ENCODE data around the gene CTCF. TPM values are rescaled to one million over a fixed set of nuclear protein-coding genes. Genes with fewer than 3 reads are reported as not detected.

The CTCF gene
- total RNA-seq, 1 experiment from 2014 or later = 33.1 TPM

DNA sequence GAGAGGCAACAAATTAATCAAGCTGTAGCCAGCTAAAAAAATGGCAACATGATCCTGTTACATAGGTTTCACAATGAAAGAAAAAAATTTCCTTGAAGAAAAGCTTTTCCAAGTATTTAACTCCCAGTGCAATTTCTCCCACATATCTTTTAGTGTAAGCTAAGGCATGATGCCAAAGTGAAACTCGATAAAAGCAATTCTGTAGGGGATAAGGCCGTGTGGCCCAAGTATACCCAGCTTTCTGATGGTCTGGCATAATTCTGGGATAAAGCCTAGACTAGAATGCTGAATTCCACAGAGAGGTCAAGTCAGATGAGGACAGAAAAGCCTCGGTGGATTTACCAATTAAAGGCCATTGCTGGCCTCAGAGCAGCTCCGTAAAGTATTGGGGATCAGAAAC is 36.2 kb downstream of the CTCF start:
- ATAC-seq = no peak
- CTCF ChIA-PET = no interaction called here
- intact Hi-C loops (cut with micrococcal nuclease; ENCODE audit: unreplicated experiment) = no loop called here

DNA sequence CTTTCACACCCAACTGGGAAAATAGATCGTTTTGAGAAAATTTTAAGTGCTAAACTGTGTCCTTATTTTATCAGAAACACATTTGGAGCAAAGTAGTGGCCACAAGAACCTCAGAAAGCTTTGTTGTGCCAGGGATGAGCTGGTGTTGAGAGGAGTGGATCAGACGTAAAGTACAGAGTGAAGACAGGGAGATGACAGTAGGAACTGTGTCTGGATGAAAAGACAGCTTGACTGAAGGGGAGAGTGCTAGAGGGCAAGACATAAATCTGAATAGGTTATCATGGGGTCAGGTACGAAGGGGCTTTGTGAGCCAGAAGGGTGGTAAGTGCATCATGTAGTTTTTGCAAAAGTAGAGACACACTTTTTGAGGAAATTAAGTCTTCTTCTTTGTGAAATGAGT is 43.3 kb downstream of the CTCF start:
- in situ Hi-C loops (cut with HindIII; ENCODE audit: low pct_unique_long_range_greater_than_20kb, low sequenced_read_pairs) (no loop called here), intact Hi-C loops (cut with micrococcal nuclease; ENCODE audit: unreplicated experiment) (no loop called here)
- TF ChIP-seq POLR2AphosphoS5 (IDR thresholded peaks at IDR 0.05; ENCODE audit: low read depth, low read length) (no peak), SIN3A (IDR thresholded peaks at IDR 0.05; ENCODE audit: borderline replicate concordance, insufficient read depth, low read depth, low read length) (no peak), TCF7L2 (IDR thresholded peaks at IDR 0.05; ENCODE audit: low read depth, low read length) (no peak)
- TF ChIP-seq, protein P1, sequence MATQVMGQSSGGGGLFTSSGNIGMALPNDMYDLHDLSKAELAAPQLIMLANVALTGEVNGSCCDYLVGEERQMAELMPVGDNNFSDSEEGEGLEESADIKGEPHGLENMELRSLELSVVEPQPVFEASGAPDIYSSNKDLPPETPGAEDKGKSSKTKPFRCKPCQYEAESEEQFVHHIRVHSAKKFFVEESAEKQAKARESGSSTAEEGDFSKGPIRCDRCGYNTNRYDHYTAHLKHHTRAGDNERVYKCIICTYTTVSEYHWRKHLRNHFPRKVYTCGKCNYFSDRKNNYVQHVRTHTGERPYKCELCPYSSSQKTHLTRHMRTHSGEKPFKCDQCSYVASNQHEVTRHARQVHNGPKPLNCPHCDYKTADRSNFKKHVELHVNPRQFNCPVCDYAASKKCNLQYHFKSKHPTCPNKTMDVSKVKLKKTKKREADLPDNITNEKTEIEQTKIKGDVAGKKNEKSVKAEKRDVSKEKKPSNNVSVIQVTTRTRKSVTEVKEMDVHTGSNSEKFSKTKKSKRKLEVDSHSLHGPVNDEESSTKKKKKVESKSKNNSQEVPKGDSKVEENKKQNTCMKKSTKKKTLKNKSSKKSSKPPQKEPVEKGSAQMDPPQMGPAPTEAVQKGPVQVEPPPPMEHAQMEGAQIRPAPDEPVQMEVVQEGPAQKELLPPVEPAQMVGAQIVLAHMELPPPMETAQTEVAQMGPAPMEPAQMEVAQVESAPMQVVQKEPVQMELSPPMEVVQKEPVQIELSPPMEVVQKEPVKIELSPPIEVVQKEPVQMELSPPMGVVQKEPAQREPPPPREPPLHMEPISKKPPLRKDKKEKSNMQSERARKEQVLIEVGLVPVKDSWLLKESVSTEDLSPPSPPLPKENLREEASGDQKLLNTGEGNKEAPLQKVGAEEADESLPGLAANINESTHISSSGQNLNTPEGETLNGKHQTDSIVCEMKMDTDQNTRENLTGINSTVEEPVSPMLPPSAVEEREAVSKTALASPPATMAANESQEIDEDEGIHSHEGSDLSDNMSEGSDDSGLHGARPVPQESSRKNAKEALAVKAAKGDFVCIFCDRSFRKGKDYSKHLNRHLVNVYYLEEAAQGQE (IDR thresholded peaks at IDR 0.05; ENCODE audit: insufficient read depth in 1 of 2, low read depth in 2 of 2, low read length in 1 of 2) = no peak
- TF ChIP-seq, protein P2, sequence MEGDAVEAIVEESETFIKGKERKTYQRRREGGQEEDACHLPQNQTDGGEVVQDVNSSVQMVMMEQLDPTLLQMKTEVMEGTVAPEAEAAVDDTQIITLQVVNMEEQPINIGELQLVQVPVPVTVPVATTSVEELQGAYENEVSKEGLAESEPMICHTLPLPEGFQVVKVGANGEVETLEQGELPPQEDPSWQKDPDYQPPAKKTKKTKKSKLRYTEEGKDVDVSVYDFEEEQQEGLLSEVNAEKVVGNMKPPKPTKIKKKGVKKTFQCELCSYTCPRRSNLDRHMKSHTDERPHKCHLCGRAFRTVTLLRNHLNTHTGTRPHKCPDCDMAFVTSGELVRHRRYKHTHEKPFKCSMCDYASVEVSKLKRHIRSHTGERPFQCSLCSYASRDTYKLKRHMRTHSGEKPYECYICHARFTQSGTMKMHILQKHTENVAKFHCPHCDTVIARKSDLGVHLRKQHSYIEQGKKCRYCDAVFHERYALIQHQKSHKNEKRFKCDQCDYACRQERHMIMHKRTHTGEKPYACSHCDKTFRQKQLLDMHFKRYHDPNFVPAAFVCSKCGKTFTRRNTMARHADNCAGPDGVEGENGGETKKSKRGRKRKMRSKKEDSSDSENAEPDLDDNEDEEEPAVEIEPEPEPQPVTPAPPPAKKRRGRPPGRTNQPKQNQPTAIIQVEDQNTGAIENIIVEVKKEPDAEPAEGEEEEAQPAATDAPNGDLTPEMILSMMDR (IDR thresholded peaks at IDR 0.05) = no peak
- ATAC-seq = no peak
- Histone ChIP-seq H3K27ac (ENCODE audit: low read length) (no peak overlapping the region), H3K36me3 (ENCODE audit: control insufficient read depth, insufficient read depth, low read length) (no peaks in the 10 kb centered on the region; the same call in 1 of the 2 replicates), H3K9me3 (ENCODE audit: control insufficient read depth, insufficient read depth, low read depth, low read length) (no peaks in the 10 kb centered on the region), H3K4me3 (ENCODE audit: low read depth in 2 of 2, low read length in 2 of 2) (no peak overlapping the region), H3K27me3 (ENCODE audit: control insufficient read depth, insufficient read depth, low read length) (no peaks in the 10 kb centered on the region), H3K4me1 (ENCODE audit: control insufficient read depth, insufficient read depth, low read length) (0 out of 2 replicates have a peak, but pooled peaks cover 2% of the 10 kb centered on the region)
- DNase-seq (ENCODE audit: low read depth, low spot score) = no peak
- TSS peak; percentile 61 for BruUV-seq (replicated peaks)
- ChIA-PET POLR2A (no interaction called here), CTCF (no interaction called here)

More for the DNA sequence above, 36.2 kb downstream of the CTCF start:
- POLR2A ChIA-PET = no interaction called here
- TF ChIP-seq POLR2AphosphoS5 (IDR thresholded peaks at IDR 0.05; ENCODE audit: low read depth, low read length) = no peak
- no peak for TF ChIP-seq SIN3A (IDR thresholded peaks at IDR 0.05; ENCODE audit: borderline replicate concordance, insufficient read depth, low read depth, low read length)
- TF ChIP-seq, protein P1 (IDR thresholded peaks at IDR 0.05; ENCODE audit: insufficient read depth in 1 of 2, low read depth in 2 of 2, low read length in 1 of 2) = no peak
- no peak for TF ChIP-seq TCF7L2 (IDR thresholded peaks at IDR 0.05; ENCODE audit: low read depth, low read length)
- TF ChIP-seq, protein P2 (IDR thresholded peaks at IDR 0.05) = no peak
- H3K27ac ChIP-seq (ENCODE audit: low read length) = no peak overlapping the region
- DNase-seq (ENCODE audit: low read depth, low spot score) = no peak
- H3K27me3 ChIP-seq (ENCODE audit: control insufficient read depth, insufficient read depth, low read length) = no peaks in the 10 kb centered on the region
- H3K4me3 ChIP-seq (ENCODE audit: low read depth in 2 of 2, low read length in 2 of 2) = no peak overlapping the region
- in situ Hi-C loops (cut with HindIII; ENCODE audit: low pct_unique_long_range_greater_than_20kb, low sequenced_read_pairs) = no loop called here
- H3K9me3 ChIP-seq (ENCODE audit: control insufficient read depth, insufficient read depth, low read depth, low read length) = no peaks in the 10 kb centered on the region
- no peaks in the 10 kb centered on the region for H3K36me3 ChIP-seq (ENCODE audit: control insufficient read depth, insufficient read depth, low read length)
- 0 out of 2 replicates have a peak, but pooled peaks cover 2% of the 10 kb centered on the region for H3K4me1 ChIP-seq (ENCODE audit: control insufficient read depth, insufficient read depth, low read length)
- no TSS peak for BruUV-seq (replicated peaks)

Measured in Panc1 (cell line).